HL-60/S4 treated with retinoic acid at 250 ng/mL for 4 days and 3 days (cell line): Measurements from ENCODE around the gene PTPRCAP.
"Not testable (repeated sequence)": the region's sequence is repeated elsewhere in the genome, so short reads cannot be mapped to it uniquely, and the experiment has no call there.

ENCODE experiments used
- in situ Hi-C: fragments of 300-500 bp; cut with MboI; formaldehyde crosslinking; loops from 2 replicates; pipeline ENCODE4 v1.7.0; 2022; ENCODE audit warnings: low sequenced_read_pairs

The PTPRCAP gene

DNA sequence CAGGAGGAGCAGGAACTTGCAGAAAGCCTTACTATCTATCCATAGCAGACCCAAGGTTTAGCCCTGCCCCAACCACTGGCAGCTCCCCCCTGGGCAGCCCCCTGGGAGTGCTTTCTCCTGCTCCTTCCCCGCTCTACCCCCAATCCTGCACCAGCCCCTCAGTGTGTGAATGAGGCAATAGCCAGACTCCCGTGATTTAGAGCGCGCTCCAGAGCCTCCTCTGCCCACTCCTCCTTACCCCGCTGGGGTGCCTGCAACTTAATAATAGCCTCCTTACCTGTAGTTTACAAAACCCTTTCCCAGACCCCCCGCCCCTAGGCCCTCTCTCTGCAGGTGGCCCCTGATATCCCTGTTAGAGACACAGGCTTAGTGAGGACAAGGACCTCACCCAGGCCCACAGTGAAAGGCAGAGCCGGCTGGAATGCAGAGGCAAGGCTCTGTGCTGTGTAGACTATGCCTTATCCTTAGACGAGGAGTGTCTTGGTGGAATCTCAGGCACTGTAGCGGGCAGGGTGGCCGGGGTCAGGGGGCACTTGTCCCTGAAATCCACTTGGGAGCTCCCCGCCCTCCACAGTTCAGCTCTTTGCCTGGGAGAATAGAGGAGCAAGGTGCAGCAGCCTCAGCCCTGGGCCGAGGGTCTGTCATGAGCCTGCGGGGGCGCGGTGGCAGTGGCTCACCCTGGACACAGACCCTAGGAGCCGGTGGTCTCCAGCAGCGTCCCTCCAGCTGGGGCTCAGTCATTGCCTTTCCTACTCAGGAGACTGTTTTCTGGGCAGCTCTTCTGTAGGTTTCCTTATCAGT, 26.3 kb downstream of the PTPRCAP start:
- in situ Hi-C loops, result no loop called here

DNA sequence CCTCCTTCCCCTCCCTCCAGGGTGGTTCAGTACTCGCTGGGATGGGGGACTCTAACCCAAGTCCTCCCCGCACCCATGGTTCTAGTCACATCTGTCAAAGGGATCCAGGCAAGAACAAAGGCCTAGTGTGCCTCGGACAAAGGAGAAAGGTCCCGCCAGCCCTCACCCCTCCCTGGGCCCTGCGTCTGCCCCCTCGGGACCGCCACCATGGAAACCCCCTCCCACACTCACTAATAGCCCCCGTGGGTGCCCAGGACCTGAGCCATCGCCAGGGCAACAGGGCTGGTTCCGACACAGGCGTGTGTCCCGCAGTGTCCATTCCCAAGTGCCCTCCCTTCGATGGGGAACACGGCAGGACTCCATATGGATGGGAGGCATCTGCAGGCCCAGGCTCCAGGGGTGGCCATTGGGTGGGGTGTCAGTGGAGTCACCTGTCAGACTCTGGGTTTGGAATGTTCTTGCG, 27.1 kb downstream of the PTPRCAP start:
- in situ Hi-C loops, result no loop called here

DNA sequence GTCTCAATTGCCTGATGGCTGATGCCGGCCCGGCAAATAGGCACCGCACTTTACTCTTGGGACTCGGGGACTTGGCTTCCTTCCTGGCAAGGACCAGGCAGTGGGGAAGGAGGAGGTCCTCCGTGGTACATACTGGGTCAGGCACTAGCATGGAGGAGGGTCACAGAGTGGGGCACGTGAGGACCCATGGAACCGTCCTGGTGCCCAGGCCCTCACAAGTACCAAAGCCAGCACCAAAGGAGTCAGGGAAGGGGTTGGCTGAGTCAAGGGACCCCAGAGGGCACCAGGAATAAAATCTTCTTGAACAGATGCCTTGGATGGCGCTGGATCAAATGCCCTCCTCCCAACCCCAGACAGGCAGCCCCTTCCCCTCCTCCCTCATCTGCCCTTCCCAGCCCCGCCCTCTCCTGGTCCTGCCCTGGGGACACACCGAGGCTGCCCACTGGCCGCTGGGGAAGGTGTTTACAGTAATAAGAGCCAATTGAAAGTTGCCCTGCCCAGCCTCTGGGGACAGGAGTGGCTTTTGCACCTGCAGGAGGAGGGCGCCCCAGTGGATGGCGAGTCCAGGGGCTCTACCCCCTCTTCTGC, 27.6 kb downstream of the PTPRCAP start:
- in situ Hi-C loops, result no loop called here

DNA sequence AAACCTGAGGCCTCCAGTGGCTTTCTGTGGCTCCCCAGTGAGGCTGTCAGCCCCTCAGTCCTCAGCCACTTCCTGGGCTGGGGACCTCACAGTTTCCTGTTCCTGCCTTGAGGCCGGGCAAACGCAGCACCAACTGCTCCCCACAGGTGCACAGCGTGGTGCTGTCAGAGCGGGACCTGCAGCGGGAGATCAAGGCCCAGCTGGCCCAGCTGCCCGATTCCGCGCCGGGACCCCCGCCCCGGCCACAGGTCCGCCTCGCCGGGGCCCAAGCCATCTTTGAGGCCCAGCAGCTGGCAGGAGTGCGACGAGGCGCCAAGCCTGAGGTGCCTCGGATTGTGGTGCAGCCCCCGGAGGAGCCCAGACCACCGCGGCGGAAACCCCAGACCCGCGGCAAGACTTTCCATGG, 28.2 kb downstream of the PTPRCAP start:
- in situ Hi-C loops, result no loop called here

DNA sequence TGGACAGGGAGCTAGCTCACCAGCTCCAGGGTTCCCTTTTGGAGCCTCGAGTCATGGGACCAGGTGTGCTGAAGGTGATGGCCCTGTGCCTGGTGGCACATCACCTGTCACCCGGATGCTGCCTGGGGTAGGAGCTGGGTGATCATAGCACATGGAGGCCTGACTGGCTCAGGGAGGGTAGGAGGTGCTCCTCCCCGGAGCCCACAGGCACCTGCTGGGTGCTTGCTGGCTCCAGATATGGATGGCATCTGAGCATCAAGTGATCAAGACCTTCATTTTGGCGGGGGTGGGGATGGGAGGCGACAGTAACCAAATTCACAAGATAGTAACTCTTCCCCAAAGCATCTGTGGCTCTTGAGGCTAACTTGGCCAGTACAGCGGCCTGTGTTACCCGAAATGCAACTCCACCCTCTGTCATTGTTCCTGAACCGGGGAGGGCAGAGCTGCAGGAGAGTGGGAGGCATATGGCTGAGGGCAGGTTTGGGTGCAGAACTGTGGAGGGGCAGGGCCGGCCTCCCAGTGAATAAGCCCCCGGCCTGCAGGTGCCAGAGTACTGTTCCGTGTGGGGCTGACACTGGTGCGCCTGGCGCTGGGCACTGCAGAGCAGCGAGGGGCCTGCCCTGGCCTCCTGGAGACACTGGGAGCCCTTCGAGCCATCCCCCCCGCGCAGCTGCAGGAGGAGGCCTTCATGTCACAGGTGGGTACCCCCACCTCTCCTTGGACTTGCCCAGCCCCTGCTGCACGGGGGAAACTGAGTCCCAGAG, 28.9 kb downstream of the PTPRCAP start:
- in situ Hi-C loops, result no loop called here

DNA sequence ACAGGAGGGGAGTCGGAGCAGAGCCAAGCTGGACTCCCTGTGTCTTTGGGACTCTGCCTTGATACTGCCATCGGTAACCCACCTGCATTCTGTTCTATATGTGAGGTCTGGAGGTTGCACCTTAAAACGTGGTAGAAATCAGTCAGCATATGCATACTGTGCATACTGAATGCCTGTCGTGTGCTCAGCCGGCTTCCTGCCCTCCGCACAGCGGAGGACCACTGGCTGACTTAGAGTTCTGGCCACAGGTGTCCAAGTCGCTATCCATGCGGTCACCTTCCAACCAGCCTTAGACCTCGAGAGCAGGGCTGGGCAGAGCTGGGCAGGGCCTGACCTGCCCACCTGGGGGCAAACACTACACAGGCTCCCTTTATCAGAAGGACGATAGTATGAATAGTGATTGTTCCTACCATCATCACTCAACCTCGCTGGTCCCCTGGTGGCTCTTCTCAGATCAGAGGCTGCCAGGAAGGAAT, 29.8 kb downstream of the PTPRCAP start:
- in situ Hi-C loops, result no loop called here

DNA sequence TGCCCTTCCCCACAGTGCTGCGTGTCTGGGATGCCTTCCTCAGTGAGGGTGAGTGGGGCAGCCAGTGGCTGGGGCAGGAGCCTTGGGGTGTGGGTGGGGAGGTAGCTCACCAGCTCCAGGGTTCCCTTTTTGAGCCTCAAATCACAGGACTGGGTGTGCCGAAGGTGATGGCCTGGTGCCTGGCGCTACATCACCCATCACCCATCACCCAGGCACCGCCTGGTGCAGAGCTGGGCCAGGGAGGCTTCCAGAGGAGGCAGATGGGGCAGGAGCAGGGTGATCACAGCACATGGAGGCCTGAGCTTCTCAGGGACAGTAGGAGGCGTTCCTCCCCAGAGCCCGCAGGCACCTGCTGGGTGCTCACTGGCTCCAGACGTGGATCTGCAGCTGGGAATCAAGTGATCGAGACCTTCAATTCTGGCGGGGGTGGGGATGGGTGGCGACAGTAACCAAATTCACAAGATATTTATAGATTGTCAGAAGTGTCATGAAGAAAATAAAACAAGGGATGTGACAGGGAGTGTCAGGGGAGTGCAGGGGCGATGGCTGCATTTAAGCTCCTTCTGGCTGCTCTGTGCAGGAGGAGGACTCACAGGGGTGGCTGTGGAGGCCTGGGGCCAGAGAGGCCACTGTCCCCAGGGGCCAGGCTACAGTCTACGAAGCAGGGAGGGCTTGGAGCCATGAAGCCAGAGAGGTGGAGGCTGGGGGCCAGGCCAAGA, 30.4 kb downstream of the PTPRCAP start:
- in situ Hi-C loops, result no loop called here

DNA sequence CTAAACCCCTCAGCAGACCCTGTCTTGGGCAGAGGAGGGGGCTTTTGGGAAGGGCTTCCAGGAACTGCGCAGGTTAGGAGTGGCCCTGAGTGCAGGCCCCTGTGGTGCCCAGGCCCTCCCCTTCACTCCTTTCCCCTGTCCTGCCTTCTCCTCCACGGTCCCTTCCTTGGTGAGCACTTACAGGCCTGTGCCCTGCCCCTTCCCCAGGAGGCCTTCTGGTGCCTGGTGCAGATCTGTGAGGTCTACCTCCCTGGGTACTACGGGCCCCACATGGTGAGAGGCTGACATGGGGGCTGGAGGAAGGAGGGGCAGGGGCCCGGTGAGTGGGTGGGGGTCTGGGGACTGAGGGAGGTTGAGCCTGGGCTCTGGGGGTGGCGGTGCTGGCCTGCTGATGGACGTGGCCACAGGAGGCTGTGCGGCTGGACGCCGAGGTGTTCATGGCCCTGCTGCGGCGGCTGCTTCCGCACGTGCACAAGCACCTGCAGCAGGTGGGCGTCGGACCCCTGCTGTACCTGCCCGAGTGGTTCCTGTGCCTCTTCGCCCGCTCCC, 31.0 kb downstream of the PTPRCAP start:
- in situ Hi-C loops, result no loop called here

DNA sequence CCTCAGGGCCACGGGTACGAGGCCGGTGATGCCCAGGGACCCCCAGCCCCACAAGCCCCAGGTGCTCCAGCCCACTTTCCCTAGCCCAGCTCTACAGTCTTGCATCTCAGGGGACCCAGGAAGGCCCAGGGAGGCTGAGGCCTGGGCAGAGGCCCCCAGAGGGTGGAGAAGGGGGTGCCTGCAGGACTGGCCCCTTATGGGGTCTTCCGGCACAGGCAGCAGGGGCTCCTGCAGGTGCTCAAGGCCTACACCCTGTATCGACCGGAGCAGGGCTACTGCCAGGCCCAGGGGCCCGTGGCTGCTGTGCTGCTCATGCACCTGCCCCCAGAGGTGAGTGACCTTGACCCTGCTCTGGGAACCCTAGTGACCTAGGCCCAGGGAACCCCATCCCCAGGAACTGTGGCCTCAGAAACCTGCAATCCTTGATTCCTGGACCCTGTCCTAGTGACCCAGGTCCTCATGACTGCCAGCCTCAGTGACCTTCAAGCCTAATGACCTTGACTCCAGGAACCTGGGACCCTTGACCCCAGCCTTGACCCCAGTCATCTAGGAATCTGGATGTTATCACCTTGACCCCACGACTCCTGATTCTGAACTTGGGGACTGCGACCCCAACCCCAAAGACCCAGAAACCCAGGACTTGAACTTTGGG, 31.7 kb downstream of the PTPRCAP start:
- in situ Hi-C loops, result no loop called here

DNA sequence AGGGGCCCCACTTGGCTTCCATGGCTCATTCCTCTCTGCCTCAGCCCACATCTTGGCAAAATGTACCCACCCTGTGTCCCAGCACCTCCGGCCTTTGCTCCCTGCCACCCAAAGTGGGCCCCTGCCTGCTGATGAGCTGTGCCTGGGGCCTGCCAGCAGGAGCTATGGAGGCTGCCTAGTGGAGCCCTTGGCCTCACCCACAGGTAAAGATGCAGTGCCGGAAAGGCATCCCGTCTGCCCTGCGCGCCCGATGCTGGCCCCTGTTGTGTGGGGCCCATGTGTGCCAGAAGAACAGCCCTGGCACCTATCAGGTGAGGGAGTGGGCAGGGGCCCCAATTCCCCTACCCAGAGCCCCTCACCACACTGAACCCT, 32.3 kb downstream of the PTPRCAP start:
- in situ Hi-C loops, result no loop called here

DNA sequence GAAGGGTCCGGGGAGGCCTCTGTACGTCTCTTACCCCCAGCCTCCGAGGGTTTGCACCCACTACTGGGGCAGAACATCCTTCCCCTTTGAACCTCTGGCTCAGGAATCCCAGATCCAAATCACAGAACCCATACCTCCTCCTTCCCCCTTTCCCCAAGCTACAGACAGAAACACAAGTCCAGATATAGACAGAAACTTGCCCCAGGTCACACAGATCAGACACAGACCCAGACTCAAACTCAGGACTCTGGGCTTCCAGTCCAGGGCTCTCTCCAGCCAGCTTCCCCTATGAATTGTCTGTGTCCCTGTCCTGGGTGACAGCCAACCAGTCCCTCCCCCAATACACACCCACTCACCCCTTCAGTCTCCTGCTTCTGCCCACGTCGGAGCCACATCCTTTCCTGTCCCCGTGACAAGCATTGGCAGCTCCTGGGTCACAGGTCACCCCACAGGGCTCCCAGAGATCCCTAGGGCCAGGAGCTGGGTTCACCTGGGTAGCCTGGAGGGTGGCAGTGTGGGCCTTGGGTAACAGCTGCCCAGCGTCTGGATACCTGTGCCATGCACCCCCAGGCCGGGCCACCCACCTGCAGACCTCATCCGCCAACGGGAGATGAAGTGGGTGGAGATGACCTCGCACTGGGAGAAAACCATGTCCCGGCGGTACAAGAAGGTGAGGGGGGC, 32.8 kb downstream of the PTPRCAP start:
- in situ Hi-C loops, result no loop called here

DNA sequence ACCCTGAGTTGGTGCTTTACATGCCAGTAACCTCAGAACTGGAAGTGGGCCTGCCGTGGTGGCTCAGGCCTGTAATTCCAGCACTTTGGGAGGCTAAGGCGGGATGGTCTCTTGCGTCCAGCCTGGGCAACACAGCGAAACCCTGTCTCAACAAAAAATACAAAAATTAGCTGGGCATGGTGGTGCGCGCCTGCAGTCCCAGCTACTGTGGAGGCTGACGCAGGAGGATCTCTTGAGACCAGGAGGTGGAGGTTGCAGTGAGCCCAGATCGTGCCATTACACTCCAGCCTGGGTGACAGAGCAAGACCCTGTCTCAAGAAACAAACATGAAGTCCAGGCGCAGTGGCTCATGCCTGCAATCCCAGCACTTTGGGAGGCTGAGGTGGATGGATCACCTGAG, 34.4 kb downstream of the PTPRCAP start:
- in situ Hi-C loops, result not testable (repeated sequence)

DNA sequence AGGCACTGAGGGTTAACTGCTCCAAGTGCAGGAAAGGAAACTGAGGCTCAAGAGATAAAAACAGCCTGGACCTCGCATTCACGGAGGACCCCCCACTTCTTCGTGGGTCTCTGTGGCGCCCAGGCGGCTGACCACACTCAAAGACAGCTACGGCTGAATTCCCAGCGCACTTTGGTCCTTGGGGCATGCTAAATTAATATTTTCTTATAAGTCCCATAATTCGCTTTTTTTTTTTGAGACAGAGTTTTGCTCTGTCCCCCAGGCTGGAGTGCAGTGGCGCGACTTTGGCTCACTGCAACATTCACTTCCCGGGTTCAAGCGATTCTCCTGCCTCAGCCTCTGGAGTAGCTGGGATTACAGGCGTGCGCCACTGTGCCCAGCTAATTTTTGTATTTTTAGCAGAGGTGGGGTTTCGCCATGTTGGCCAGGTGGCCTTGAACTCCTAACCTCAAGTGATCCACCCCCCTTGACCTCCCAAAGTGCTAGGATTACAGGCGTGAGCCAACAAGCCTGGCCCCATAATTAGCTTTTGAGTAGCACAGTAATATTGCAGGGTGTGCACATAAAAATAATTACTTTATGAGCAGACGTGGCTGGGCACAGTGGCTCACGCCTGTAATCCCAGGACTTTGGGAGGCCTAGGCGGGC, 35.2 kb downstream of the PTPRCAP start:
- in situ Hi-C loops, result not testable (repeated sequence)

DNA sequence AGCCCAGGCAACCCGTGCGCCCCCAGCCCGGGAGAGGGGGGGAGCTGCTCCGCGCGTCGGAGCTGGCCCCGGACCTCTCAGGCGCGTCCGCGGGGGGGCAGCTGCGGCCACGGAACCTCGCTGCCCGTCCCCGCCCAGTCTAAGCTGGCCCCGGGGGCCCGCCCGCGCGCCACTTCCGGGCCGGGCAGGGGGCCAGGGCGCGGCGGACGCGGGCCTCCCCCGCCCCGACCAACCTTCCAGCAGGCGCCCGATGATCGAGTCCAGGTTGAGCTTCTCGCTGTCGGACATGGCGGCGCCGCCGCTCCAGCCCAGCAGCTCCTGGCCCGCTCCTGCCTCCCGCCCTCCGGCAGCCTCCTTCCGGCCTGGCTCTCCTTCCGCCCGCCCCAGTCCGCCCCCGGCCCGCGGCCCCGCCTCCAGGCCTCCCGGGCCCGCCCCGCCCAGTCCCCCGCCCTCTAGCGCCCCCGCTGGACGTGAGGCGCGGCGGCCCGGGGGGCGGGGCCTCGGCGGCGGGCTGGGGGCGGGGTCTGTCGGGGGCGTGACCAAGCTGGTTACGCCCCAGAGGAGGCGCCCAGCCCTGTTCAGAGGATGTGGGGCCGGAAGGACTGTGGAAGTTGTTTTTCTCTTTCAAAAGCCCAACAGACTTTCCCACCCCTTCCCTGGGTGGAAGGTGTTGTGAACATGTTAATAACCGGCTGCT, 35.8 kb downstream of the PTPRCAP start, which contains the start of gene PPP1CA:
TSS of gene PPP1CA (minus strand) at position 364 of the 697 bp plus-strand sequence. CDS start at position 288, 76 bp downstream.
- in situ Hi-C loops, result no loop called here

DNA sequence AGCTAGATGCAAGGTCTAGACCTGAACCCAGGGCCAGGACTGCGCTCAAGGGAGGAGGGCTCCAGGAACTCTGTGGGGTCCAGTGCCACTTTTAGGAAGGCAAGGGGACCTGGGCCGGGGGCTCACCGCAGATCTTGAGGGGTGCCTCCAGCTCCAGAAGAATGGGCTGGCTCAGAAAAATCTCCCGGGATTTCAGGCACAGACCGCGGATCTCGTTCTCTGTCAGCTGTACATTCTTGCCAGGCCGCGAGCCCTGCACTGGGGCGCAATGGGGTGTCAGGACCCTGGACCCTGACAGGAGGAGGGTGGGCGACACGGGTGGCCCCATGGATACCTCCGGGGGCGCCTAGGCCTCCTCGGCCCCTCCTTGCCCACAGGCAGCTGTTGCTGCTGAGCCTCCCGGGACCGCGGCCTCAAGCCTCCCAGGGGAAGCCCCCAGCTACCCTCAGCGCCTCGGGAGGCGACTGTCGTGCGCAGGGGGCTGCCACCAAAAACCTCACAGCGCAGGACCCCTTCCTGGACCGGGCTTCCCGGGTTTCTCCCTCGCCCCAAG, 36.5 kb downstream of the PTPRCAP start:
- in situ Hi-C loops, result no loop called here

DNA sequence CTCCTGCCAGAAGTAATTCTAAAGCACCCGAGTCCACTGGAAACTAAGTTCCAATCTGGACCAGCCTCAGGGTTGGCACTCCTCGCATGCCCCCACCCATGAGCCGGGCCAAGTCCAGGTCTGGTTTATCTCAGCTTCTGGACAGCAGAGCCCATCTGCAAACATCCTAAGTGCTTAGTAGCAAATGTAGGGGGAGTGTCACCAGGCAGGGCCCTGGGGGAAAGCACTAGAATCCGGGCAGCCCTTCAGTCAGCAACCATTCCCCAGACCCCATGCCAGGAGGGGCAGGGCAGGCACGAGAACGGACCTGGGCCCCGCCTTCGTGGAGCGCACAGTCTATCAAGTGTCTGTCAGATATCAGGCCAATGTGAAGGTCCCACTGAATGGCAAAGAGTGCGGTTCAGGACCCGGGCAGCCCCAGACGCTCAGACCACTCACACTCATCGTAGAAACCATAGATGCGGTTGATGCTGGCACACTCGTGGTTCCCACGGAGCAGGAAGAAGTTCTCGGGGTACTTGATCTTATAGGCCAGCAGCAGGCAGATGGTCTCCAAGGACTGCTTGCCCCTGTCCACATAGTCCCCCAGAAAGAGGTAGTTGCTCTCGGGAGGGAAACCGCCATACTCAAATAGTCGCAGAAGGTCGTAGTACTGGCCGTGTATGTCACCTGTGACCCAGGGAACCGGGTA, 37.1 kb downstream of the PTPRCAP start:
- in situ Hi-C loops, result no loop called here
